LNCaP clone FGC (cell line): ENCODE results near the gene SLC49A3.

ENCODE experiments used
- DNase-seq: peaks from one replicate; pipeline ENCODE4 v3.0.0-alpha.2; 2011; ENCODE audit warnings: low read depth
- H3K4me3 ChIP-seq: 2 replicates; pipeline ENCODE4 v1.5.1; 2011; ENCODE audit warnings: mild to moderate bottlenecking, low read depth, low read length, control low read depth
- TF ChIP-seq, protein P1 (sequence below): IDR thresholded peaks from 2 replicates; pipeline ENCODE4 v1.5.1; 2012; ENCODE audit warnings: mild to moderate bottlenecking; ENCODE audit not compliant: control insufficient read depth, insufficient read depth; ENCODE audit errors: extremely low read depth

Gene SLC49A3

DNA sequence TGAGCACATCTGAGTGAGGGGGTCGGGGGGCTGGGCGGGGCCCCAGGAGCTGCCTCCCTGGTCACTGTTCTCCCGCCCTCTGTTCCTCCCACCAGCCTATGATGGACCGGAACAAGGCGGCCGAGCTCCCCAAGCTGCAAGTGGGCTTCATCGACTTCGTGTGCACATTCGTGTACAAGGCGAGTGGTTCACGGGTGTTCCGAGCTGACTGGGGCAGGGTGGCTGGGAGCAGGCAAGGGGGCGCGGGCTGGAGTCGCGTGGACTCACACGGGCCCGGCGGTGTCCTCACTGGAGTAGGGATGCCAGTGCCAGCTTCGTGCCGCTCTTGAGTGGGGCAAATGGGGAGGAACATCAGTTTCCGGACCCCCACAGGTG, 22.5 kb downstream of the SLC49A3 start:
- no peak overlapping the region for H3K4me3 ChIP-seq
- TF ChIP-seq, protein P1, sequence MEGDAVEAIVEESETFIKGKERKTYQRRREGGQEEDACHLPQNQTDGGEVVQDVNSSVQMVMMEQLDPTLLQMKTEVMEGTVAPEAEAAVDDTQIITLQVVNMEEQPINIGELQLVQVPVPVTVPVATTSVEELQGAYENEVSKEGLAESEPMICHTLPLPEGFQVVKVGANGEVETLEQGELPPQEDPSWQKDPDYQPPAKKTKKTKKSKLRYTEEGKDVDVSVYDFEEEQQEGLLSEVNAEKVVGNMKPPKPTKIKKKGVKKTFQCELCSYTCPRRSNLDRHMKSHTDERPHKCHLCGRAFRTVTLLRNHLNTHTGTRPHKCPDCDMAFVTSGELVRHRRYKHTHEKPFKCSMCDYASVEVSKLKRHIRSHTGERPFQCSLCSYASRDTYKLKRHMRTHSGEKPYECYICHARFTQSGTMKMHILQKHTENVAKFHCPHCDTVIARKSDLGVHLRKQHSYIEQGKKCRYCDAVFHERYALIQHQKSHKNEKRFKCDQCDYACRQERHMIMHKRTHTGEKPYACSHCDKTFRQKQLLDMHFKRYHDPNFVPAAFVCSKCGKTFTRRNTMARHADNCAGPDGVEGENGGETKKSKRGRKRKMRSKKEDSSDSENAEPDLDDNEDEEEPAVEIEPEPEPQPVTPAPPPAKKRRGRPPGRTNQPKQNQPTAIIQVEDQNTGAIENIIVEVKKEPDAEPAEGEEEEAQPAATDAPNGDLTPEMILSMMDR = no peak
- DNase-seq = no peak

- no peak for DNase-seq
- TF ChIP-seq, protein P1 = no peak
- no peak overlapping the region for H3K4me3 ChIP-seq
These were observed 23.1 kb downstream of the SLC49A3 start for GRCh38 chr4:665751-666435.

DNA sequence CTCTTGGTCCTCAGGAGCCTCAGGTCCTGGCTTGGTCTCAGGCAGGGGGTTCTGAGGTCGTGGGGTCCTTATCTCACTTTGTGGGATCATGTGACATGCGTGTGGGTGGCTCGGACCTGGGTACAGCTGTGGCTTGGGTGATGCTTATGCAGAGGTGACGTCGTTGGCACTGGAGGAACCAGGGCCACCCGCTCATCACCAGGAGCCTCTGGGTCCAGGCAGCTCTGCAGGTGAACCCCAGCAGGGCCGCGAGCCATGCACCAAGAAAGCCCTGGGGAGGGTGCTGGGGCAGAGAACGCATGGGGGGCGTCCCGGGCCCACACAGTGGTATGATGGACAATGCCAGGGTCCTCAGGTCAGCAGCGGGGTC, 23.6 kb downstream of the SLC49A3 start:
- TF ChIP-seq, protein P1 = no peak
- H3K4me3 ChIP-seq = no peak overlapping the region
- DNase-seq = no peak

- TF ChIP-seq, protein P1 = no peak
- DNase-seq = no peak
- H3K4me3 ChIP-seq = no peak overlapping the region
These were observed 24.2 kb downstream of the SLC49A3 start for GRCh38 chr4:664713-665231.

DNA sequence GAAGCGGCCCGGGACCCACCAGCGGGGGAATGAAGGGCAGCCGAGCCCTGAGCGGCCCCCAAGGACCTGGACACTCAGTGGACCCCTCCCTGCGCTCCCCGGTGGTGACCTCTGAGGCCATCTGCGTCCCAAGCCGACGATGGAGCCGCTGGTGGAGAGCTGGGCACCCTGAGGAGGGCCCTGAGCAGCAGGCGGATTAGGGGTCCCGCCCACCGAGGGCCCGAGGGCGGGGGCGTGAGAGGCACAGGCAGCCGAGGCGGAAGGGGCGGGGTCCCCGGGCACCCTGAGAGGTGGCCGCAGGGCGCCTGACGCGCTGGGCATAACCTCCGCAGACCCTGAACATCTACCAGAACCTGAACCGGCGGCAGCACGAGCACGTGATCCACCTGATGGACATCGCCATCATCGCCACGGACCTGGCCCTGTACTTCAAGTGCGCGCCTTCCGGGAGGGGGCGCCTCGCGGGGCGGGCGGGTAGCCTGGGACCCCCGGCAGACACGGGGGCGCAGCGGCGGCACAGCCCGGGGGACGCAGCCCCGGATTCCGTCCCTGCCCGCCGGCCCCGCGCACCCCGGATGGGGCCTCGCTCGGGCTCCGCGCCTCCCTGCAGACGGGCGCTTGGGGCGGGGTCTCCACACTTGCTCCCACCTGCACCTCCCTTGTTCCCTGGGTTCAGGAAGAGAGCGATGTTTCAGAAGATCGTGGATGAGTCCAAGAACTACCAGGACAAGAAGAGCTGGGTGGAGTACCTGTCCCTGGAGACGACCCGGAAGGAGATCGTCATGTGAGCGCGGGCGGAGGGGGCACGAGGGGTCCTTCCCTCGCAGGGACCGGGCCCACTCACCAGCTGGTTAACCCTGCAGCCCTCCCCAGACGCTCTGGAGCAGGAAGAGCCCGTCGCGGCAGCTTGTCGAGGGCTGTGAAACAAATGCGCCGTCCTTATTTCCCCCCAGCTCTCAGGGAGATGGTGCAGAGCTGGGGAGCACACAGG, 25.2 kb downstream of the SLC49A3 start:
- H3K4me3 ChIP-seq = no peak overlapping the region
- TF ChIP-seq, protein P1 = no peak
- DNase-seq = no peak

GRCh38 chr4:663046-663437, 25.9 kb downstream of the SLC49A3 start:
- H3K4me3 ChIP-seq = no peak overlapping the region

More at GRCh38 chr4:663046-663437, 25.9 kb downstream of the SLC49A3 start:
- TF ChIP-seq, protein P1 = no peak
- no peak for DNase-seq
